NCI-H2196 (cell line): Measurements from ENCODE around the gene CYP4F2.
A peak's percentile ranks its signal among the peaks of the same experiment; 100 is the strongest.
"Not testable (repeated sequence)": the region's sequence is repeated elsewhere in the genome, so short reads cannot be mapped to it uniquely, and the experiment has no call there.

Source experiments
- DNase-seq: peaks from one replicate; lab custom pipeline; 2025; ENCODE audit not compliant: unreplicated experiment; lab: John Stamatoyannopoulos, UW

CYP4F2 gene

GRCh38 chr19:15859187-15859586, 38.7 kb downstream of the CYP4F2 start:
- DNase-seq: no peak

GRCh38 chr19:15850385-15850784, 47.5 kb downstream of the CYP4F2 start:
- DNase-seq: no peak

- DNase-seq: peak; percentile 56
Measured at GRCh38 chr19:15846923-15847322, 51.0 kb downstream of the CYP4F2 start.

- peak; percentile 60 for DNase-seq
Measured at GRCh38 chr19:15843894-15844222, 54.0 kb downstream of the CYP4F2 start.

- DNase-seq: peak; percentile 15
Measured at GRCh38 chr19:15843203-15843893, 54.5 kb downstream of the CYP4F2 start.

- DNase-seq: no peak
Measured at GRCh38 chr19:15841875-15842569, 55.9 kb downstream of the CYP4F2 start.

- no peak for DNase-seq
Measured at GRCh38 chr19:15840833-15841232, 57.0 kb downstream of the CYP4F2 start.

- not testable (repeated sequence) for DNase-seq
Measured at GRCh38 chr19:15839888-15840287, 58.0 kb downstream of the CYP4F2 start.

GRCh38 chr19:15838351-15838750, 59.5 kb downstream of the CYP4F2 start:
- DNase-seq: no peak

GRCh38 chr19:15837221-15837731, 60.6 kb downstream of the CYP4F2 start:
- DNase-seq: peak; percentile 85

GRCh38 chr19:15836330-15837220, 61.3 kb downstream of the CYP4F2 start:
- peak; percentile 97 for DNase-seq

- peak; percentile 51 for DNase-seq
Measured at GRCh38 chr19:15835565-15836329, 62.1 kb downstream of the CYP4F2 start.

- not testable (repeated sequence) for DNase-seq
Measured at GRCh38 chr19:15834232-15834631, 63.6 kb downstream of the CYP4F2 start.

- DNase-seq: no peak
Measured at GRCh38 chr19:15831626-15832025, 66.2 kb downstream of the CYP4F2 start.

GRCh38 chr19:15829786-15830185, 68.1 kb downstream of the CYP4F2 start:
- no peak for DNase-seq

GRCh38 chr19:15829306-15829698, 68.6 kb downstream of the CYP4F2 start:
- no peak for DNase-seq

- DNase-seq: peak; percentile 20
Measured at GRCh38 chr19:15828611-15829305, 69.1 kb downstream of the CYP4F2 start.

- no peak for DNase-seq
Measured at GRCh38 chr19:15828121-15828610, 69.7 kb downstream of the CYP4F2 start.
